ENCODE data around the gene PCDHA11.
"Not testable (repeated sequence)": the region's sequence is repeated elsewhere in the genome, so short reads cannot be mapped to it uniquely, and the experiment has no call there.

The PCDHA11 gene

GRCh38 chr5:140868721-140869554 is at the start of gene PCDHA11:
Gene PCDHA11, plus strand, starts transcription at chr5:140868957. Its CDS starts 147 bp downstream, at chr5:140869104.
- Histone ChIP-seq H3K36me3 (ENCODE audit: control insufficient read depth in 5 of 5, insufficient read depth in 5 of 5, low read length in 5 of 5) (no peaks in the 10 kb centered on the region), H3K4me3 (ENCODE audit: low read depth in 1 of 5, low read length in 5 of 5) (peak within 1 kb of the TSS in 3 of 5 donors; percentile 17 to 42 (median 22))

GRCh38 chr5:140821375-140822280 is 47.1 kb upstream of the PCDHA11 start, which contains the start of gene PCDHA5:
Gene PCDHA5, plus strand, starts transcription at chr5:140821613.
- peak within 1 kb of the TSS in 3 of 5 donors; percentile 22 to 45 (median 29) for H3K4me3 ChIP-seq (ENCODE audit: low read depth in 1 of 5, low read length in 5 of 5)

More at GRCh38 chr5:140868721-140869554, at the start of gene PCDHA11:
- H3K9ac ChIP-seq (ENCODE audit: low read length in 5 of 5): no peak within 1 kb of the TSS
- no peak within 1 kb of the TSS for H3K27ac ChIP-seq (ENCODE audit: low read depth, low read length)
- H3K4me1 ChIP-seq (ENCODE audit: control insufficient read depth in 5 of 5, insufficient read depth in 5 of 5, low read length in 5 of 5): no peaks in the 10 kb centered on the region
- H3K9me3 ChIP-seq (ENCODE audit: control insufficient read depth in 5 of 5, low read length in 5 of 5): peaks cover 2 to 23% (median 15%) of the 10 kb centered on the region in 5 donors
- H3K27me3 ChIP-seq (ENCODE audit: control insufficient read depth in 5 of 5, insufficient read depth in 4 of 5, low read length in 5 of 5): peaks cover 0 to 13% (median 4%) of the 10 kb centered on the region in 5 donors

GRCh38 chr5:140822281-140822629 is 46.5 kb upstream of the PCDHA11 start:
- no peaks in the 10 kb centered on the region for H3K4me1 ChIP-seq (ENCODE audit: control insufficient read depth in 5 of 5, insufficient read depth in 5 of 5, low read length in 5 of 5)
- H3K4me3 ChIP-seq (ENCODE audit: low read depth in 1 of 5, low read length in 5 of 5): peak overlapping the region in 1 of 5 donors; percentile 45
- peaks cover 5 to 15% (median 12%) of the 10 kb centered on the region in 5 donors for H3K9me3 ChIP-seq (ENCODE audit: control insufficient read depth in 5 of 5, low read length in 5 of 5)
- H3K36me3 ChIP-seq (ENCODE audit: control insufficient read depth in 5 of 5, insufficient read depth in 5 of 5, low read length in 5 of 5): no peaks in the 10 kb centered on the region
- peaks cover 0 to 10% (median 0%) of the 10 kb centered on the region in 5 donors for H3K27me3 ChIP-seq (ENCODE audit: control insufficient read depth in 5 of 5, insufficient read depth in 4 of 5, low read length in 5 of 5)
- no peak overlapping the region for H3K27ac ChIP-seq (ENCODE audit: low read depth, low read length)
- no peak overlapping the region for H3K9ac ChIP-seq (ENCODE audit: low read length in 5 of 5)

More at GRCh38 chr5:140821375-140822280, 47.1 kb upstream of the PCDHA11 start, which contains the start of gene PCDHA5:
- peaks cover 0 to 10% (median 0%) of the 10 kb centered on the region in 5 donors for H3K27me3 ChIP-seq (ENCODE audit: control insufficient read depth in 5 of 5, insufficient read depth in 4 of 5, low read length in 5 of 5)
- peaks cover 5 to 19% (median 15%) of the 10 kb centered on the region in 5 donors for H3K9me3 ChIP-seq (ENCODE audit: control insufficient read depth in 5 of 5, low read length in 5 of 5)
- H3K27ac ChIP-seq (ENCODE audit: low read depth, low read length): no peak within 1 kb of the TSS
- no peaks in the 10 kb centered on the region for H3K4me1 ChIP-seq (ENCODE audit: control insufficient read depth in 5 of 5, insufficient read depth in 5 of 5, low read length in 5 of 5)
- no peak within 1 kb of the TSS for H3K9ac ChIP-seq (ENCODE audit: low read length in 5 of 5)
- no peaks in the 10 kb centered on the region for H3K36me3 ChIP-seq (ENCODE audit: control insufficient read depth in 5 of 5, insufficient read depth in 5 of 5, low read length in 5 of 5)

- not testable (repeated sequence) for H3K36me3 ChIP-seq (ENCODE audit: control insufficient read depth in 5 of 5, insufficient read depth in 5 of 5, low read length in 5 of 5); H3K4me3 ChIP-seq (ENCODE audit: low read depth in 1 of 5, low read length in 5 of 5); H3K9ac ChIP-seq (ENCODE audit: low read length in 5 of 5); H3K27ac ChIP-seq (ENCODE audit: low read depth, low read length); H3K4me1 ChIP-seq (ENCODE audit: control insufficient read depth in 5 of 5, insufficient read depth in 5 of 5, low read length in 5 of 5)
- H3K27me3 ChIP-seq (ENCODE audit: control insufficient read depth in 5 of 5, insufficient read depth in 4 of 5, low read length in 5 of 5): peaks cover 0 to 10% (median 0%) of the 10 kb centered on the region in 5 donors
- H3K9me3 ChIP-seq (ENCODE audit: control insufficient read depth in 5 of 5, low read length in 5 of 5): peaks cover 1 to 19% (median 12%) of the 10 kb centered on the region in 5 donors
Measured at GRCh38 chr5:140822969-140823368, 45.8 kb upstream of the PCDHA11 start.

- no peak overlapping the region for H3K9ac ChIP-seq (ENCODE audit: low read length in 5 of 5)
- H3K4me3 ChIP-seq (ENCODE audit: low read depth in 1 of 5, low read length in 5 of 5): no peak overlapping the region
- H3K9me3 ChIP-seq (ENCODE audit: control insufficient read depth in 5 of 5, low read length in 5 of 5): peaks cover 0 to 22% (median 14%) of the 10 kb centered on the region in 5 donors
- H3K27me3 ChIP-seq (ENCODE audit: control insufficient read depth in 5 of 5, insufficient read depth in 4 of 5, low read length in 5 of 5): peaks cover 0 to 10% (median 0%) of the 10 kb centered on the region in 5 donors
- H3K4me1 ChIP-seq (ENCODE audit: control insufficient read depth in 5 of 5, insufficient read depth in 5 of 5, low read length in 5 of 5): no peaks in the 10 kb centered on the region
- H3K36me3 ChIP-seq (ENCODE audit: control insufficient read depth in 5 of 5, insufficient read depth in 5 of 5, low read length in 5 of 5): no peaks in the 10 kb centered on the region
- no peak overlapping the region for H3K27ac ChIP-seq (ENCODE audit: low read depth, low read length)
Measured at GRCh38 chr5:140823475-140823874, 45.3 kb upstream of the PCDHA11 start.

- Histone ChIP-seq H3K9me3 (ENCODE audit: control insufficient read depth in 5 of 5, low read length in 5 of 5) (peaks cover 2 to 35% (median 22%) of the 10 kb centered on the region in 5 donors), H3K4me1 (ENCODE audit: control insufficient read depth in 5 of 5, insufficient read depth in 5 of 5, low read length in 5 of 5) (no peaks in the 10 kb centered on the region), H3K27me3 (ENCODE audit: control insufficient read depth in 5 of 5, insufficient read depth in 4 of 5, low read length in 5 of 5) (peaks cover 0 to 19% (median 3%) of the 10 kb centered on the region in 5 donors), H3K36me3 (ENCODE audit: control insufficient read depth in 5 of 5, insufficient read depth in 5 of 5, low read length in 5 of 5) (no peaks in the 10 kb centered on the region), H3K4me3 (ENCODE audit: low read depth in 1 of 5, low read length in 5 of 5) (peak within 1 kb of the TSS in 4 of 5 donors; percentile 5 to 48 (median 39)), H3K9ac (ENCODE audit: low read length in 5 of 5) (no peak within 1 kb of the TSS), H3K27ac (ENCODE audit: low read depth, low read length) (no peak within 1 kb of the TSS)
Measured at GRCh38 chr5:140827704-140828361, 40.9 kb upstream of the PCDHA11 start, which contains the start of gene PCDHA6. Gene PCDHA6, plus strand, starts transcription at chr5:140827960. Its CDS starts 132 bp downstream, at chr5:140828092.

GRCh38 chr5:140828362-140828737 is 40.4 kb upstream of the PCDHA11 start:
- Histone ChIP-seq H3K36me3 (ENCODE audit: control insufficient read depth in 5 of 5, insufficient read depth in 5 of 5, low read length in 5 of 5) (no peaks in the 10 kb centered on the region), H3K9ac (ENCODE audit: low read length in 5 of 5) (no peak overlapping the region), H3K4me3 (ENCODE audit: low read depth in 1 of 5, low read length in 5 of 5) (peak overlapping the region in 3 of 5 donors; percentile 5 to 48 (median 34))

GRCh38 chr5:140829511-140830501 is 39.0 kb upstream of the PCDHA11 start:
- Histone ChIP-seq H3K9me3 (ENCODE audit: control insufficient read depth in 5 of 5, low read length in 5 of 5) (peaks cover 2 to 26% (median 14%) of the 10 kb centered on the region in 5 donors), H3K27me3 (ENCODE audit: control insufficient read depth in 5 of 5, insufficient read depth in 4 of 5, low read length in 5 of 5) (peaks cover 0 to 14% (median 2%) of the 10 kb centered on the region in 5 donors), H3K4me3 (ENCODE audit: low read depth in 1 of 5, low read length in 5 of 5) (peak overlapping the region in 1 of 5 donors; percentile 22)
- not testable (repeated sequence) for H3K27ac ChIP-seq (ENCODE audit: low read depth, low read length); H3K4me1 ChIP-seq (ENCODE audit: control insufficient read depth in 5 of 5, insufficient read depth in 5 of 5, low read length in 5 of 5); H3K9ac ChIP-seq (ENCODE audit: low read length in 5 of 5); H3K36me3 ChIP-seq (ENCODE audit: control insufficient read depth in 5 of 5, insufficient read depth in 5 of 5, low read length in 5 of 5)

More at GRCh38 chr5:140828362-140828737, 40.4 kb upstream of the PCDHA11 start:
- Histone ChIP-seq H3K27ac (ENCODE audit: low read depth, low read length) (no peak overlapping the region), H3K27me3 (ENCODE audit: control insufficient read depth in 5 of 5, insufficient read depth in 4 of 5, low read length in 5 of 5) (peaks cover 0 to 20% (median 3%) of the 10 kb centered on the region in 5 donors), H3K9me3 (ENCODE audit: control insufficient read depth in 5 of 5, low read length in 5 of 5) (peaks cover 2 to 29% (median 19%) of the 10 kb centered on the region in 5 donors), H3K4me1 (ENCODE audit: control insufficient read depth in 5 of 5, insufficient read depth in 5 of 5, low read length in 5 of 5) (no peaks in the 10 kb centered on the region)

Data from subcutaneous abdominal adipose tissue (tissue), 5 donors.